Activated naive CD8-positive, alpha-beta T cell treated with anti-CD3 and anti-CD28 coated beads, Interleukin-2, amount 10 ng/mL, durations not matched to agents 7 days and 5 days (primary cell): ENCODE results near the gene CAV2. TPM values are rescaled to one million over a fixed set of nuclear protein-coding genes. Genes with fewer than 3 reads are reported as not detected.

ENCODE experiments used
- ATAC-seq: fragments of 150-1000 bp; cut with Tn5 transposase; one replicate; pipeline ENCODE4 v1.10.0; 2021; ENCODE audit warnings: low read depth, moderate library complexity
- POLR2A ChIA-PET: fragments of 350-600 bp; sonication (Branson Sonifier 250); formaldehyde crosslinking; loops from one replicate; lab custom pipeline; 2021; ENCODE audit warnings: antibody characterized with exemption; lab: Charles Lee
- DNase-seq: peaks from one replicate; pipeline ENCODE4 v3.0.0; 2021
- H3K27ac Mint-ChIP-seq: one replicate; pipeline ENCODE4 v1.8.0; 2022; ENCODE audit warnings: mild to moderate bottlenecking, mixed read lengths
- H3K27me3 Mint-ChIP-seq: one replicate; pipeline ENCODE4 v1.8.0; 2022; ENCODE audit warnings: mild to moderate bottlenecking, moderate library complexity, mixed read lengths
- H3K36me3 Mint-ChIP-seq: one replicate; pipeline ENCODE4 v1.8.0; 2021; ENCODE audit warnings: mild to moderate bottlenecking, mixed read lengths
- H3K4me1 Mint-ChIP-seq: one replicate; pipeline ENCODE4 v1.8.0; 2021; ENCODE audit warnings: mixed read lengths
- H3K4me3 Mint-ChIP-seq: one replicate; pipeline ENCODE4 v1.8.0; 2022; ENCODE audit warnings: mild to moderate bottlenecking, moderate library complexity, mixed read lengths
- H3K9me3 Mint-ChIP-seq: one replicate; pipeline ENCODE4 v1.8.0; 2021; ENCODE audit warnings: mixed read lengths
- total RNA-seq, 2 experiments: library from RNA; stranded (reverse); gene quantifications; one replicate each; pipeline ENCODE4 v1.2.3, GENCODE V29; 2021

Gene CAV2, protein sequence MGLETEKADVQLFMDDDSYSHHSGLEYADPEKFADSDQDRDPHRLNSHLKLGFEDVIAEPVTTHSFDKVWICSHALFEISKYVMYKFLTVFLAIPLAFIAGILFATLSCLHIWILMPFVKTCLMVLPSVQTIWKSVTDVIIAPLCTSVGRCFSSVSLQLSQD
- not detected for total RNA-seq

DNA sequence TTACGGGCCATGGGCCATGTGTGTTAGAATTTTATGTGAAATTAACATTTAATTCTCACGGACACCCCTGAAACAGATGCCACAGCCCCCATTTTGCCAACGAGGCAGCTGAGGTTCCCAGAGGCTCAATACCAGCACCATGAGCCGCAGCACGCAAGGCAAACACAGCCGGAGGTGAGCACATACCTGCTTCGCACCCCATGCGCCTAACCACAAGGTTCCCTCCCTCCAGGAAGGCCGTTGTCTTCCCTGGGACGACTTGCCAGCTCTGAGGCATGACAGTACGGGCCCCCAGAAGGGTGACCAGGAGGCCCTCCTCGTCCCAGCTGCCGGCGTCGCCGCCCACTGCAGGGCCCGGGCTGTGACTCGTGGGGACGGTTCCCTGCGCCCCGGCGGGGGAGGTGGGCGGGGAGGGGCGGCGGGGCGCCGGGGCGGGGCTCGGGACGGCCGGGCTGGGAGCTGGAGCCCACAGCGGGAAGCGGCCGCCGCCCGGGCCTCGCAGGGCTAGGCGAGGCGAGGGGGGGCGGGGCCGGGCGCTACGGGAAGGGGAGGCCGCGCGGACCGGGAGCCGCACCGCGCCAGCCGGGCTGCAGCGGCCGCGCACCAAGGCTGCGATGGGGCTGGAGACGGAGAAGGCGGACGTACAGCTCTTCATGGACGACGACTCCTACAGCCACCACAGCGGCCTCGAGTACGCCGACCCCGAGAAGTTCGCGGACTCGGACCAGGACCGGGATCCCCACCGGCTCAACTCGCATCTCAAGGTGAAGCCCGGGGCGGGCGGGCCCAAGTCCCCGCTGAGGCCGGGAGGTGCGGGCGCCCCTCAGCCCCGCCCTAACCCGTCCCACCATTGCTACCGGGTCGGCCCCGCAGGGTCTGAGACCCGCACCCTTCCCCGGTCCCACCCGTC is at the start of gene CAV2:
Gene CAV2, plus strand, starts transcription at position 571 of the 910 bp plus-strand sequence. Its CDS starts 44 bp downstream, at position 615.
- POLR2A ChIA-PET = no interaction called here
- no peaks in the 10 kb centered on the region for H3K36me3 Mint-ChIP-seq
- H3K4me3 Mint-ChIP-seq = peak within 1 kb of the TSS; percentile 71
- ATAC-seq = peak; percentile 53
- H3K27ac Mint-ChIP-seq = no peak within 1 kb of the TSS
- H3K9me3 Mint-ChIP-seq = no peaks in the 10 kb centered on the region
- peaks cover 58% of the 10 kb centered on the region for H3K27me3 Mint-ChIP-seq
- peak; percentile 36 for DNase-seq
- H3K4me1 Mint-ChIP-seq = peaks cover 9% of the 10 kb centered on the region

DNA sequence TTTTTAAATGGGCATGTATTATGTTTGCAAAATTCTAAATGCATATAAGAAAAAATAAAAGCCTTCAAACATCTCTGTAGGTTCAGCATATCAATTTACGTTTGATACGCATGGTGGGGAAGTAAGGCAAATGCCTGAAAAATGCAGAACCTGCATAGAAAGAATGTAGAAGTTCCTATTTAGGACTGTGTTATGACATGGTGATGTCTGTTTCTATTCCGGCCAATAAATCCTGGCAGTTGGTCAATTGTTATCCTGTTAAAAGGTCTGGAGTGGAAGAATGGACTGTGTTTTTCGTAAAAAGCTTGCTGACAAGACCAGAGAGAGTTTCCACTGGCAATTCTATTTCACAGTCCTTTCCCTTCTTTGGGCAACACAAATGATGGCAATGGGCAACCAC is 49.6 kb upstream of the CAV2 start:
- POLR2A ChIA-PET = no interaction called here
- Mint-ChIP-seq H3K4me3 (no peak overlapping the region), H3K36me3 (no peaks in the 10 kb centered on the region), H3K9me3 (no peaks in the 10 kb centered on the region), H3K27me3 (peaks cover 9% of the 10 kb centered on the region), H3K4me1 (no peaks in the 10 kb centered on the region), H3K27ac (no peak overlapping the region)
- DNase-seq = no peak
- no peak for ATAC-seq

DNA sequence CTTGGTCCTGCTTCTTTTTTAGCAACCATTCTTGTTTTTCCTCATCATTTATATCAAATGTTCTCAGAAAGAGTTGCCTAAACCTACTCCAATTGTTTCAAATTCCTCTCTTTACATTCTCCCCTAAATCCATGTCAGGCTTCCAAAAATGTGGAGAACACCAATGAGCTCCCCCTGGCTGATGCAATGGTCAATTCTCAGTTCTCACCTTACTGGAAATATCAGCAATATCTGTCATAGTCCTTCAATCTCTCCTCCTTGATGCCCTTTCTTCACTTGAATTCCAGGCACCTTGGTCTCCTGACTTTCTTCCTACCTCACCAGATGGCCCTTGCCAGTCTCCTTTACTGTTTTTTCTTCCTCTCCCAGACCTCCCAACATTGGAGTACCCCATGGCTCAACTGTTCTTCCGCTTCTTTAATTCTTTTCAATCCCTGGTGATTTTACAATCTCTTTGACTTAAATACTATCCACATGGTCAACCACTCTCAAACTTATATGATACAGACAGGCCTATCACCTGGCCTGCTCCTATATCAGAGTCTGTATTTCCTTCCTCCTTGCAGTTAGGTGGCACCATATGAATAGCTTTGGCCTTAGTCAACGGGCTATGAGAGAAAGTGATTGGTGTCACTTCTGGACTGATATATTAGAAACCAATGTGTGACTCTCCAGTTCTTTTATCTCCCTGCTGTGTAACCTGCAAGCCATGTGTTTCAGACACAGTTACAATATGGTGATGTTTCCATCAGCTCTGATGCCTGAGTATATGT is 47.4 kb upstream of the CAV2 start:
- Mint-ChIP-seq H3K4me1 (no peaks in the 10 kb centered on the region), H3K9me3 (no peaks in the 10 kb centered on the region), H3K4me3 (no peak overlapping the region), H3K27ac (no peak overlapping the region), H3K36me3 (no peaks in the 10 kb centered on the region), H3K27me3 (peaks cover 3% of the 10 kb centered on the region)
- POLR2A ChIA-PET = no interaction called here
- DNase-seq = no peak
- no peak for ATAC-seq

DNA sequence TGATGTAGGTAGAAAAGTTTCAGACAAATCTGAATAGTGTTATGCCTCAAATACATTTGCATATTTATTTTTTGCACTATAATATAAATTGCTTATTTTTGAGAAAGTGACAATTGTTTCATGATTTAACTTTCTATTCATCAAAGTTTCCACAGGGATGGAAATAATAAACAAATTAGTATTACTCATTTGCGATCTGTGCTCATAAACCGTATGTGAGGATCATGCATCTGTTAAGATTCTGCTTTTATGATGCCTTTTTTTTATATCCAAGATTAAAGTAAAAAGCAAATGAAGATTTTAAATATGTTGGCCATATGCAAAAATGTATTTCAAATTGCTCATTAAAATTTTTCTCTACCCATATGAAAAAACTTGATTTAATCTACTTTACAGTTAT is 45.2 kb upstream of the CAV2 start:
- no peaks in the 10 kb centered on the region for H3K27me3 Mint-ChIP-seq

DNA sequence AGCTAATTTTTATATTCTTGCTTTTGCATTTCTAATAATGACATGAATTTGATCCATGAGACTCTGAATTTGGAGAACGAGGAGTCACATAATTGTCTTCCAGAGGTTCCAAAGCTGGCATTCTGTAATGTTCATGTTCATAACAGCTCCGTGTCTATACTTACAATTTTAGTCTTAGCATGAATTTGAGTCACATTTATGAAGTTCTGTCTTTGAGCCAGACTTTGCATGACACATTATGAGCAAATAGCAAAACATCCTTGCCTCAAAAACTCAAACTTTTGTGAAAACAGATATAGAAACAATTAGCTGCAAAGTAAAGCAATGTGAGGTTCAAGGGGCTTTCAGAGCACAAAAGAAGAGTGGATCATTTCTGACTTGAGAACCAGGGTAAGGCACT is 44.5 kb upstream of the CAV2 start:
- Mint-ChIP-seq H3K4me3 (no peak overlapping the region), H3K36me3 (no peaks in the 10 kb centered on the region), H3K4me1 (no peaks in the 10 kb centered on the region), H3K9me3 (no peaks in the 10 kb centered on the region), H3K27me3 (no peaks in the 10 kb centered on the region), H3K27ac (no peak overlapping the region)
- no peak for DNase-seq
- POLR2A ChIA-PET = no interaction called here
- ATAC-seq = no peak

More for the DNA sequence above, 45.2 kb upstream of the CAV2 start:
- no peak for ATAC-seq
- no peaks in the 10 kb centered on the region for H3K4me1 Mint-ChIP-seq
- H3K4me3 Mint-ChIP-seq = no peak overlapping the region
- no peaks in the 10 kb centered on the region for H3K36me3 Mint-ChIP-seq
- POLR2A ChIA-PET = no interaction called here
- H3K27ac Mint-ChIP-seq = no peak overlapping the region
- DNase-seq = no peak
- H3K9me3 Mint-ChIP-seq = no peaks in the 10 kb centered on the region

DNA sequence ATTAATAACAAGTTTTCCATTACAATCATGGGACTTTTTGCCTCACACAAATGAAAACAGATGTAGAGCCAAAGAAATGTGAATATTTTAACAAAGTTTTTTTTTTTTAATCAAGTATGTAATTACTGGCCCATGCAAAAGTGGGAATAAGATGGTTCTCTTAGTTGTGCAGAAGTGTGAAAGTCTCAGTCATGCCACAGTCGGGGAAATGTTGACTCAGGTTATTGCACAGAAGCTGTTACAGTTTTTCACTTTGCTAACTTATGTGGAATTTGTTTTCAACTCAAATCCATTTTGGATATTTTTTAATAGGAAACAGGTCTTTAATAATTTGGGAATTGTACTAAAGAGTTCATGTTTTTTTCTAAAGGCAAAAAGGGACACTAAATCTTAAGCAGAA is 44.0 kb upstream of the CAV2 start:
- Mint-ChIP-seq H3K4me3 (no peak overlapping the region), H3K27ac (no peak overlapping the region), H3K9me3 (no peaks in the 10 kb centered on the region), H3K36me3 (no peaks in the 10 kb centered on the region), H3K4me1 (no peaks in the 10 kb centered on the region), H3K27me3 (no peaks in the 10 kb centered on the region)
- ATAC-seq = no peak
- POLR2A ChIA-PET = no interaction called here
- DNase-seq = no peak

DNA sequence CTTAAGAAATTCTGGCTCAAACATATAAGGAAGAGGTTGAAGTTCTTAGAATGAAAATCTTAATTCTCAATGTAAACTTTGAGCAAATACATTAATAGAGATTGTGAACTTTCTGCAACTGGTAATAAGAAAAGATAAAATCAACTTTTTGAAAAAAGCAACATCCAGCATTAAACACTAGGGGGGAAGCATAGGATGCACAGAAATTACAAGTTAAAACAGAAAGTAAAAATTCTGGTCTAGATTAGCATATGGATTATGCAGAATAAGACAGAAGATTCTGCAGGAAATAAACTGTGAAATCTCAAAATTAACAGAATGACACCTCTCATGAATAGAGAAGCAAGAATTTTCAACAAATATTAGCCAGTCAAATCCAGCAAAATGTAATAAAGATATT is 38.0 kb upstream of the CAV2 start:
- POLR2A ChIA-PET = no interaction called here
- H3K27ac Mint-ChIP-seq = no peak overlapping the region
- H3K4me1 Mint-ChIP-seq = no peaks in the 10 kb centered on the region
- no peak for ATAC-seq
- peaks cover 2% of the 10 kb centered on the region for H3K27me3 Mint-ChIP-seq
- no peak overlapping the region for H3K4me3 Mint-ChIP-seq
- H3K36me3 Mint-ChIP-seq = no peaks in the 10 kb centered on the region
- H3K9me3 Mint-ChIP-seq = no peaks in the 10 kb centered on the region
- DNase-seq = no peak

DNA sequence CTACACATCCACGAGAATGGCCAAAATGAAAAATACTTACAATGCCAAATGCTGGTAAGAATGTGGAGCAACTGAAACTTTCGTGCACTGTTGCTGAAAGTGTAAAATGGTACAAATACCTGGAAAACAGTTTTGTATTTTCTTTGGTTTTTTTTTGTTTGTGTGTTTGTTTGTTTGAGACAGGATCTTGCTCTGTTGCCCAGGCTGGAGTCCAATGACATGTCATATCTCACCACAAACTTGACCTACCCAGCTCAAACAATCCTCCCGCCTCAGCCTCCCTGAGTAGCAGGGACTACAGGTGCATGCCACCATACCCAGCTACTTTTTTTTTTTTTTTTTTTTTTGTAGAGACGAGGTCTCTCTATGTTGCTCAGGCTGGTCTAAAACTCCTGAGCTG is 35.6 kb upstream of the CAV2 start:
- ATAC-seq = no peak
- H3K27me3 Mint-ChIP-seq = peaks cover 5% of the 10 kb centered on the region
- no peak overlapping the region for H3K27ac Mint-ChIP-seq
- POLR2A ChIA-PET = no interaction called here
- no peaks in the 10 kb centered on the region for H3K36me3 Mint-ChIP-seq
- H3K4me1 Mint-ChIP-seq = no peaks in the 10 kb centered on the region
- no peaks in the 10 kb centered on the region for H3K9me3 Mint-ChIP-seq
- no peak overlapping the region for H3K4me3 Mint-ChIP-seq
- no peak for DNase-seq

DNA sequence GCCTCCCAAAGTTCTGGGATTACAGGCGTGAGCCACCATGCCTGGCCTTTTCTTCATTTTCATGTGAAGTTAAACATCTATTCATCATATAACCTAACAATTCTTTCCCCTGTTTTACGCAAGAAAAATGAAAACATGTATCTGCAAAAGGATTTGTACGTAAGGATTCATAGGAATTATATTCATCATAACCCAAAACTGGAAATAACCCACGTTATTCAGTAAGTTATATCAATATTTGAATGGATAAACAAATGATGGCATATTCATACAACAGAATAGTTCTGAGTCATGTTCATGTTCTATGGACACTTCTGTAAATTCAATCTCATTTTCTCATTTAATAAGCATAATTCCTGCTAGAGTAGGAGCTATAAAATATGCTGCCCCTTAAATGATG is 35.2 kb upstream of the CAV2 start:
- ATAC-seq (no peak), DNase-seq (no peak)
- Mint-ChIP-seq H3K36me3 (no peaks in the 10 kb centered on the region), H3K4me1 (no peaks in the 10 kb centered on the region), H3K9me3 (no peaks in the 10 kb centered on the region), H3K27ac (no peak overlapping the region), H3K4me3 (no peak overlapping the region), H3K27me3 (peaks cover 5% of the 10 kb centered on the region)
- POLR2A ChIA-PET = no interaction called here

DNA sequence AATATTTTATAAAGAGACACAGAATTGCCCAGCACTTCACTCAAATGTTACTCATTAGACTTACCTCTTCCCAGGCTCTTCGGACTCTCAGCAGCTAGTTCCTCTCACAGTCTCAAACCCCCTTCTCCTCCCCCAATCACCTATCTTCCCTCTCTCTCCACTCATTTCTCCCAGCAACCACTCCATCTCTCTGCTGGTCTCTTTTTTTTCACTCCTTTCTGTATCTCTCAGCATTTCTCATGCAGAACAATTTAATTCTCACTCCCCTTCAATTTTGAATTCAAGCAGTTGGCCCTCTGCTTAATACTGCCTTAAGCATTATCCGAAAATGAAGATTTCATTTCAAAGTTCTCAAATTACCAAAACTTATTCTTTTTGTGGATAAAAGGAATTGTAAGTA is 34.4 kb upstream of the CAV2 start:
- H3K4me1 Mint-ChIP-seq = no peaks in the 10 kb centered on the region
- no peak overlapping the region for H3K4me3 Mint-ChIP-seq
- no peaks in the 10 kb centered on the region for H3K9me3 Mint-ChIP-seq
- no peak overlapping the region for H3K27ac Mint-ChIP-seq
- H3K36me3 Mint-ChIP-seq = no peaks in the 10 kb centered on the region
- DNase-seq (no peak), ATAC-seq (no peak)
- H3K27me3 Mint-ChIP-seq = peaks cover 5% of the 10 kb centered on the region
- POLR2A ChIA-PET = no interaction called here

DNA sequence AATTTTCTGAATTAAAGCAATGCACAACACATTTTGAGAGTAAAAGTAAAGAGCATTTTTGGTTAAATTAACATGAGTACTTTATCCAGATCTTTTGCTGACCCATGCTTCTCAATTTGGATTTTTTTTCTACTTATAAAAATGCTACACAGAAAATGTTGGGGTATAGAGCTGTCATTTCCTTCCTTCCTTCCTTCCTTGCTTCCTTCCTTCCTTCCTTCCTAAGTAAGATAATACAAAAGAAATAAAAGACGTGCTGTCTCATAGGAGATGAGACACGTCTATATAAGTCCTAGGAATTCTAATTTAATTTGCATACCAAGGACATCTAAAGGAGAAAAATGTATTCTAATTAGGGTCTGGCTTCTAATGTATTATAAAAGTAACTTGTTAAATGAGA is 31.0 kb upstream of the CAV2 start:
- H3K36me3 Mint-ChIP-seq = no peaks in the 10 kb centered on the region
- H3K4me1 Mint-ChIP-seq = no peaks in the 10 kb centered on the region
- no peak overlapping the region for H3K4me3 Mint-ChIP-seq
- no peak overlapping the region for H3K27ac Mint-ChIP-seq
- H3K9me3 Mint-ChIP-seq = no peaks in the 10 kb centered on the region
- POLR2A ChIA-PET = no interaction called here
- DNase-seq = no peak
- peaks cover 5% of the 10 kb centered on the region for H3K27me3 Mint-ChIP-seq
- ATAC-seq = no peak

DNA sequence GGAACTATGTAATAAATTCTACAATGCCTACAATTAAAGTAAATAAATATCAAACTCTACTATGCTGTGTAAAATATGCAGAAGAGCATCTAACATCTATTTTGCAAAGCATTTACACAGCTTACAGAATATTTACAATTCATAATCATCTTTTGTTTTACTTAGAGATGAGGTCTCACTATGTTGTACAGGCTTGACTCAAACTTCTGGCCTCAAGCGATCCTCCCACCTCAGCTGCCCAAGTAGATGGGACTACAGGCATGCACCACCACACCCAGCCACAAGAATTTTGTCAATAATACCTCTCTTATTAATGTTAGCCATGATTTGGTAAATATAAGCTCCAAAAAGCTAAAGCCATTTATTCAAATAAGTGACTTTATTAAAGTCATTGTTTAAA is 21.9 kb upstream of the CAV2 start:
- H3K27ac Mint-ChIP-seq = no peak overlapping the region
- H3K36me3 Mint-ChIP-seq = no peaks in the 10 kb centered on the region
- ATAC-seq (no peak), DNase-seq (no peak)
- no peak overlapping the region for H3K4me3 Mint-ChIP-seq
- peaks cover 5% of the 10 kb centered on the region for H3K9me3 Mint-ChIP-seq
- POLR2A ChIA-PET = no interaction called here
- H3K4me1 Mint-ChIP-seq = no peaks in the 10 kb centered on the region
- H3K27me3 Mint-ChIP-seq = no peaks in the 10 kb centered on the region

DNA sequence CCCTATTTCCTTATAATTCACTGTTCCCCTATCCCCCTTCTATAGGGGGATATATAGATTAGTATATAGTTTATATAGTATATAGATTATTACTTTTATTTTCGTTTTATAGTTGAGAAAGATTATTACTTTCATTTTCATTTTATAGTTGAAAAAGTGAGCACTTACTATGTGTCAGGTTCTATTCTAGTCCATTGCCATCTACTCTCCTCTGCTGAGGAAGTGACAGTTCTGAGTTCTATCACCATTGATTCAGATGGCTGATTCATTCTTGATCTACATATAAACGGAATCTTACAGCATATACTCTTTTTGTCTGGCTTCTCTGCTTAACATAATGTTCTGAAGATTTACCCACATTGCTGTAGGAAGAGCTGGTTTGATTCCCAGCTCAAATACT is 20.7 kb upstream of the CAV2 start:
- Mint-ChIP-seq H3K27ac (no peak overlapping the region), H3K27me3 (no peaks in the 10 kb centered on the region), H3K4me3 (no peak overlapping the region), H3K4me1 (no peaks in the 10 kb centered on the region), H3K36me3 (no peaks in the 10 kb centered on the region), H3K9me3 (peaks cover 5% of the 10 kb centered on the region)
- ATAC-seq (no peak), DNase-seq (no peak)
- POLR2A ChIA-PET = no interaction called here
